Karpas-422 (cell line): ENCODE results near the gene MOB1A. TPM values are rescaled to one million over a fixed set of nuclear protein-coding genes. Genes with fewer than 3 reads are reported as not detected.

Source experiments
- DNase-seq: peaks from one replicate; pipeline ENCODE4 v3.0.0-alpha.2; 2015
- H2AFZ ChIP-seq: fragments of 200-600 bp; sonication (generic); 2 replicates; pipeline ENCODE4 v1.6.1; 2014; ENCODE audit warnings: antibody characterized with exemption, low read length, mixed read lengths
- H3K27ac ChIP-seq: fragments of 200-600 bp; sonication (generic); 2 replicates; pipeline ENCODE4 v1.5.1; 2014; ENCODE audit warnings: mild to moderate bottlenecking, low read length, moderate library complexity
- H3K27me3 ChIP-seq: fragments of 200-600 bp; sonication (generic); 2 replicates; pipeline ENCODE4 v1.6.1; 2014; ENCODE audit warnings: low read length, mixed read lengths
- H3K36me3 ChIP-seq: fragments of 200-600 bp; sonication (generic); 2 replicates; pipeline ENCODE4 v1.6.1; 2014; ENCODE audit warnings: low read length, mixed read lengths; ENCODE audit not compliant: insufficient read depth
- H3K4me1 ChIP-seq: fragments of 200-600 bp; sonication (generic); 2 replicates; pipeline ENCODE4 v1.6.1; 2014; ENCODE audit warnings: mild to moderate bottlenecking, low read length, mixed read lengths
- H3K4me2 ChIP-seq: fragments of 200-600 bp; sonication (generic); 2 replicates; pipeline ENCODE4 v1.6.1; 2014; ENCODE audit warnings: low read length, low read depth, mild to moderate bottlenecking; ENCODE audit not compliant: poor library complexity, severe bottlenecking
- H3K4me3 ChIP-seq: fragments of 200-600 bp; sonication (generic); 2 replicates; pipeline ENCODE4 v1.5.1; 2014; ENCODE audit warnings: mild to moderate bottlenecking, antibody characterized with exemption, low read length, mixed read lengths
- H3K79me2 ChIP-seq: fragments of 200-600 bp; sonication (generic); 2 replicates; pipeline ENCODE4 v1.6.1; 2014; ENCODE audit warnings: mild to moderate bottlenecking, low read length, mixed read lengths
- H3K9ac ChIP-seq: fragments of 200-600 bp; sonication (generic); 2 replicates; pipeline ENCODE4 v1.6.0; 2014; ENCODE audit warnings: low read length
- H3K9me2 ChIP-seq: fragments of 200-600 bp; sonication (generic), shearing (Covaris generic); replicated peaks from 2 replicates; pipeline ENCODE4 v1.6.0; 2014; ENCODE audit warnings: mild to moderate bottlenecking, low read length, moderate library complexity; ENCODE audit not compliant: insufficient read depth
- H3K9me3 ChIP-seq: fragments of 300-700, 200-600 bp; sonication (generic); 2 replicates; pipeline ENCODE4 v1.6.1; 2014; ENCODE audit warnings: low read length, mixed read lengths
- H4K20me1 ChIP-seq: fragments of 200-600 bp; sonication (generic); 2 replicates; pipeline ENCODE4 v1.6.1; 2014; ENCODE audit warnings: mild to moderate bottlenecking, antibody characterized with exemption, low read length, low read depth; ENCODE audit not compliant: insufficient read depth
- total RNA-seq: library from RNA; depleted of rRNA; stranded (reverse); fragments of >200 nt; shearing (Covaris generic); gene quantifications from 2 replicates; pipeline ENCODE4 v1.2.3, GENCODE V29; 2014; ENCODE audit warnings: low replicate concordance; rRNA removed

The MOB1A gene
- total RNA-seq = 221 and 542 TPM in 2 replicates

DNA sequence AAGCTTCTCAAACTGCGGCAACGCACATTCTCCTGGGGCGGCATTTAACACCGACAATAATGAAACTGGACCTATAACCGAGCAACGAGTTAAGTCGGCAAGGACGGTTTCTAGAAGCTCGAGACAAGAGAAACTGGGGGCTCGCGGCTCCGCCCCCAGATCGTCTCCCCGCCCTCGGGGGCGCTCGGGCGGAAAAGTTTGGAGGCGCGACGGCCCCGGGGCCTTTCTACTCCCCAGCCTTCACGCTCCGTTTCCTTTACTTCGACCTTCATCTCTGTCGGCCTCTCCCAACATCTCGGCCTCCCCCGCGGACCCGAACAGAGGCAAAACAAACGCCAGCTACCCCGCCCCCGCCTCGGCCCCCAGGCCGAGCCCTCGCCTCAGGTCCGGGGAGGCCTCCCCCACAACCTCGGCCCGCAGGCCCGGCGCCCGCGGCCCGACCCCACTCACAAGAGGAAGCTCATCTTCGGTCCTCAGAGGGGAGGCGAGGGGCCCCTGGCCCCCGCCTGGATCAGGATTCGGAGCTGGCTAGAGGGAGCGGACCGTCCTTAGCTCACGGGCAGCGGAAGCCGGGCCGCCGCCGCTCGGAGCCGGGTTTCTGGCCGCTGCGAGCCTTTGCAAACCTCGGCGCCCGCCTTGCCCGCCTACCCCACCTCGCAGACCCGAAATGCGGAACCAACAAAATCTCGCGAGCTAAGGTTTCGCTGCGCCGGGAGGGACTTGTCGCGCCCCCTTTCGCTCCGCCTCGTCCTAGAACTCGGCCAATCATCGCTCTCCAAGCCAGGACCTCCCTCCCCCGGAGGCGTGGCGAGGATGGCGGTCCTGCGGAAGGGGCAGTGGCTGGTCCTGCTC lies at the start of gene MOB1A:
Gene MOB1A, minus strand, starts transcription at position 669 of the 852 bp plus-strand sequence. Its CDS starts 205 bp downstream, at position 464.
- Histone ChIP-seq H3K9me2 (no peaks in the 10 kb centered on the region), H3K79me2 (peaks cover 54% of the 10 kb centered on the region), H3K4me3 (peak within 1 kb of the TSS; percentile 84), H3K4me2 (peak within 1 kb of the TSS; percentile 97), H3K36me3 (peaks cover 32% of the 10 kb centered on the region), H3K27ac (peak within 1 kb of the TSS; percentile 100), H4K20me1 (peaks cover 42% of the 10 kb centered on the region), H2AFZ (no peak within 1 kb of the TSS), H3K9ac (peak within 1 kb of the TSS; percentile 98), H3K9me3 (no peaks in the 10 kb centered on the region), H3K4me1 (peaks cover 76% of the 10 kb centered on the region), H3K27me3 (no peaks in the 10 kb centered on the region)
- peak; percentile 100 for DNase-seq

DNA sequence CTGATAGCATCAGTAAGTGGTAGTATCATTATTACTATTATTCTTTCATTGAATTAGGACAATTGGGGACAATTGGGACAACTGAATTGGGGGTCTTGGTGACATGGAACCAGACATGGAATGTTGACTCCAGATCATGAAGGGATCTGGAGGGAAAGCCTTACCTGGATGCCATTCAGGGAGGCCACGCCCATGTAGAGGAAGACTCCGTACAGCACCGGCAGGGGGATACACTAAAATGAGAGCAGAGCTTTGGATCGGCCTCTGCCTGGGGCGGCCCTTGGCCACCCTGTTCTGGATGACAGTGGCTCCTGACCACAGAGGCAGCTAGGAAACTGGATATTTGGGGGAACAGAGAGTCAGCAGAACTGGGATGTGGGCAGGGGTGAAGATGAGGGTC lies 49.0 kb upstream of the MOB1A start:
- Histone ChIP-seq H3K9me3 (no peaks in the 10 kb centered on the region), H3K36me3 (no peaks in the 10 kb centered on the region), H3K4me2 (no peak overlapping the region), H3K4me3 (no peak overlapping the region), H3K27me3 (no peaks in the 10 kb centered on the region), H3K27ac (no peak overlapping the region), H3K9ac (no peak overlapping the region), H3K4me1 (peaks cover 4% of the 10 kb centered on the region; the same call in 1 of the 2 replicates), H3K9me2 (no peaks in the 10 kb centered on the region), H2AFZ (no peak overlapping the region), H3K79me2 (no peaks in the 10 kb centered on the region), H4K20me1 (peaks cover 3% of the 10 kb centered on the region; the same call in 1 of the 2 replicates)
- peak; percentile 66 for DNase-seq

DNA sequence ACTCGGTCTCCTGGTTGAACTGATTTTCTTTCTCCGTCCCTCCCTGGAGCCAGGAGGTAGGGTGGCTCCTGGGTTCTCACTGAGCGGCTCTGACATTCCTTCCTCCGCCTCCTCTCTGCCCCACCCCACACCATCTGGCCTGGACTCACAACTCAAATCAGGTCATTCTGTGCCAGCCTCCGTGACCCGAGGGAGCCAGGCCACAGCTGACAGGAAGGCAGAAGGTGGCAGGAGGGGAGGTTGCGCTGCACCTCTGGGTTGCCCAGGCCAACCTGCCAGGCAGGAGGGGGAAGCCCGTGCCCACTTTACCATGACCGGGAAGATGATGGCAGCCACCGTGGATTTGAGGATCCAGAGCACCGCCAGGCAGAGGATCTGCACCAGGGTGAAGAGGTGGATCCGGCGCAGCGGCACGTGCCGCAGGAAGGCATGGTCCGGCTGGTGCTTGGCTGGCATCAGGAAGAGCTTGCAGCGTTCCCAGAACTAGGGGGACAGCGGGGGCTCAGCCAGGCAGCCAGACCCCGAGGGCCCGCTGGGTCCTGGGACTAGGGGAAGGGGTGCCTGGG lies 48.1 kb upstream of the MOB1A start:
- Histone ChIP-seq H3K79me2 (no peaks in the 10 kb centered on the region), H3K4me1 (peaks cover 4% of the 10 kb centered on the region; the same call in 1 of the 2 replicates), H3K9me3 (no peaks in the 10 kb centered on the region), H3K27ac (no peak overlapping the region), H3K9ac (no peak overlapping the region), H3K36me3 (no peaks in the 10 kb centered on the region), H2AFZ (no peak overlapping the region), H3K4me3 (no peak overlapping the region), H4K20me1 (peaks cover 11% of the 10 kb centered on the region), H3K9me2 (no peaks in the 10 kb centered on the region), H3K4me2 (no peak overlapping the region), H3K27me3 (no peaks in the 10 kb centered on the region)
- DNase-seq = no peak

DNA sequence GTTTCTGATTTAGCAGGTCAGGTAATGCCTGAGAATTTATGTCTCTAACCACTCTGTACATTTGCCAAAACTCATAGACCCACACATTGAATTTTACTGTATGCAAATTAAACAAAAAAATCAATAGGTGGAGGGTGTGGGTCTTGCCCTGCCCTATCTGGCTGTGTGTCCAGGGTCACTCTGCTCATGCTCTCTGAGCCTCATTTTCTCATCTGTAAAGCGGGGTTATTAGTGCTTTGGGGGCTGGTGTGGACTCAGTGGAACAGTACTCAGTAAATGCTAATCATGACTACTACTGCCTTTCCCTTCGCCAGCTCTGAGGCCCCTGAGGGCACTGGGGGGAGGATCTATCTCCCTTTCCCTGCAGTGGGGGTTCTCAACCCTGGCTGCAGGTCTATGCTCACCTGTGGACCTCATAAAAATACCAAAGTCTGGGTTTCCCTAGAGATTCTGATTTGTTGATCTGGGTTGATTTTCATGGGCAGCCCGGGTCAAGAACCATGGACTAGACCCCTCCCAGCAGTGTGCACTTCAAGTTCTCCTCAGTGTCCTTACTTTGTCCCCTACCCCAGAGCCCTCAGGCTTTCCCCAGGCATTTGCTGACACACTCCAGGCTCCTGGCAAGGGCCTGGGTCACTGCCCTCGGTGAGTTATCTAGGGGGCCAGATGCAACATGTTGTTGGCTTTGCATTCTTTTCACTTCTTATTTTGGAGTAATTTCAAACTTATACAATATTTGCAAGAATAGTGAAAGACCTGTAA lies 47.2 kb upstream of the MOB1A start:
- no peak overlapping the region for H3K9ac ChIP-seq
- H3K4me2 ChIP-seq = no peak overlapping the region
- no peak overlapping the region for H3K4me3 ChIP-seq
- H2AFZ ChIP-seq = no peak overlapping the region
- no peaks in the 10 kb centered on the region for H3K9me3 ChIP-seq
- H3K27ac ChIP-seq = no peak overlapping the region
- peaks cover 5% of the 10 kb centered on the region for H3K36me3 ChIP-seq
- H4K20me1 ChIP-seq = peaks cover 14% of the 10 kb centered on the region
- no peaks in the 10 kb centered on the region for H3K27me3 ChIP-seq
- no peaks in the 10 kb centered on the region for H3K9me2 ChIP-seq
- peaks cover 4% of the 10 kb centered on the region; the same call in 1 of the 2 replicates for H3K4me1 ChIP-seq
- H3K79me2 ChIP-seq = no peaks in the 10 kb centered on the region
- DNase-seq = peak; percentile 58

DNA sequence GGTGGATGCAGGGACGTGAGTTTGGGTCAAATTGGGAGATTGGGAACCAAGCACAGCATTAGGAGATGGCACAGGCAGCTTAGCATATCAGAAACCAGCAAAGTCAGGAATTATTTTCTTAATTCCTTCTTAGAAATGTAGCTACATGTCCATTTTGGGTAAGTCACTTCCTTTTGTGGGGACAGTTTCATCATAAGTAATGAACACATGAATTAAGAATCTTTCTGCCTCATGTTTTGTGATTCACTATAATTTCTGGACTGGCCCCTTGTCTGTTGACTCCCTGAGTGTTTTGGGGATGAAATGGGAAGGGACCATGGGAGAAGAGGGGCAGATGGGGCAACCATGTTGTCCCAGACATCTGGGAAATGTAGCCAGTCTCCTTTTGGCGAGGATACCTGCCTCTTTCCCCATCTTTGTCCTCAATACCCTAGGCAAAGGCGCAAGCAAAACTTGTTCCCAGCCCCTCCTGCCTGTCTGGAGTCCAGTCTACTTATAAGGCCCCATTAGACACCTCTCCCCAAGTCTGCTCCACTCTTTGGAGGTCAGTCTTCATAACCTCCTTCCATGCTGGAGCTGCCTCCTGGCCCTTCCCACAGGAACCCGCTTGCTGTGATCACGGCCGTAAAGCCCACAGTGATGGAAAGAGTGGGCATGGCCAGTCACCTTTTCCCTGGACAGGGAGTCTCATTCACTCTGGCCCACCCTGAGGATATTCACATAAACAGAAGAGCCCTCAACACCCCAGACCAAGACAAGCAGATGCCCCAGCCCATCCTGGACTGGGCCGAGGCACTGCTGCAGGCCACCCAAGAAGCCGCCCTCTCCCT lies 45.5 kb upstream of the MOB1A start:
- DNase-seq = no peak

DNA sequence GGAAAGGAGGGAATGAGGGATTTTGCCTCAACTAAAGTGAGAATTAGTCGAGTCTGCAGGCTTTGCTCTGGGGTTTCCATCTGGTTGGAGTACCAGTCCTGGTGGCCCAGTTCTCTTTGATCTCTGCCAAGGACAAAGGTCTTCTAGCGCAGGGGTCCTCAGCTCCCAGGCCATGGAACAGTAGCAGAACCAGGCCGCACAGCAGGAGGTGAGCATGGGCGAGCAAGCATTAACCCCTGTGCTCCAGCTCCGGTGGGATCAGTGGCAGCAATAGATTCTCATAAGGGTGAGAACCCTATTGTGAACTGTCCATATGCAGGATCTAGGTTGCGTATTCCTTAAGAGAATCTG lies 43.6 kb upstream of the MOB1A start:
- H3K9me3 ChIP-seq = no peaks in the 10 kb centered on the region
- H3K27me3 ChIP-seq = no peaks in the 10 kb centered on the region
- no peak overlapping the region for H3K9ac ChIP-seq
- H2AFZ ChIP-seq = no peak overlapping the region
- H3K4me2 ChIP-seq = no peak overlapping the region
- no peaks in the 10 kb centered on the region for H3K9me2 ChIP-seq
- H3K36me3 ChIP-seq = peaks cover 23% of the 10 kb centered on the region
- H3K27ac ChIP-seq = no peak overlapping the region
- H4K20me1 ChIP-seq = peaks cover 22% of the 10 kb centered on the region
- H3K4me1 ChIP-seq = peaks cover 4% of the 10 kb centered on the region; the same call in 1 of the 2 replicates
- H3K4me3 ChIP-seq = no peak overlapping the region
- peak; percentile 49 for DNase-seq
- no peaks in the 10 kb centered on the region for H3K79me2 ChIP-seq

More for the DNA sequence above, 45.5 kb upstream of the MOB1A start:
- H4K20me1 ChIP-seq = peaks cover 14% of the 10 kb centered on the region
- peaks cover 13% of the 10 kb centered on the region for H3K36me3 ChIP-seq
- H3K4me3 ChIP-seq = no peak overlapping the region
- no peak overlapping the region for H3K9ac ChIP-seq
- H3K79me2 ChIP-seq = no peaks in the 10 kb centered on the region
- no peaks in the 10 kb centered on the region for H3K9me2 ChIP-seq
- H2AFZ ChIP-seq = no peak overlapping the region
- peaks cover 4% of the 10 kb centered on the region; the same call in 1 of the 2 replicates for H3K4me1 ChIP-seq
- no peaks in the 10 kb centered on the region for H3K27me3 ChIP-seq
- H3K9me3 ChIP-seq = no peaks in the 10 kb centered on the region
- no peak overlapping the region for H3K27ac ChIP-seq
- no peak overlapping the region for H3K4me2 ChIP-seq

DNA sequence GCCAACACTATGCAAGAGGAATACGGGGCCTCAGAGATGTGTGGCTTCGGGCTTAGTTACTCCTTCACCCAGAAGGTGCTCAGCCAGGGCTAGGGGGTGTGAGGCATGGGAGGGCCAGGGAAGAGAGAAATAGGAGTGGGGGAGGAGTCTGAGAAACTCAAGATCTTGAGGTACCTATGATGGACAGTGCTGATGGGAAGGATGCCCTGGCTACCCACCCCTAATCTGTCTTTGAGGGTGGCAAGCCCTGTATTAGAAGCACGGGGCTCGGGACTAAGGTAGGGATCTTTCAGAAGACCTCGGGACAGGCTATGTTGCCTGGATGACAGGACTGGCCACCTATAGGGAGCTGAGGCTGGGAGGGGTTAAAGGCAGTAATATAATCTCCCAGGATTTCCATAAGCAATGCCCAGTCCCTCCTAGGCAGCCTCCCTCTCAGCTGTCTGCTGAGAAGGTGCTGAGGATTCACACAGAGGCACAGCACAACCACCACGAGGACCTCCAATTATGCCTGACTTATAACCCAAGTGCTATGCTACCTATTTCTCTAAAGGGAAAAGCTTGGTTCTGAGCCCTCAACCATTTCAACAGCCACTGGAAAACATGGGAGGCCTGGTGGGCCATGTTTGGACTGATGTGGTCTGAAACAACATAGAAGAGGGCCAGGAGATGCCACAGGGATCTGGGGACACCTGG lies 43.1 kb upstream of the MOB1A start:
- Histone ChIP-seq H3K4me1 (peaks cover 4% of the 10 kb centered on the region; the same call in 1 of the 2 replicates), H3K27me3 (no peaks in the 10 kb centered on the region), H3K9me3 (no peaks in the 10 kb centered on the region), H3K36me3 (peaks cover 29% of the 10 kb centered on the region), H3K27ac (no peak overlapping the region), H3K4me2 (no peak overlapping the region), H3K79me2 (no peaks in the 10 kb centered on the region), H3K9me2 (no peaks in the 10 kb centered on the region), H2AFZ (no peak overlapping the region), H4K20me1 (peaks cover 27% of the 10 kb centered on the region), H3K9ac (no peak overlapping the region), H3K4me3 (no peak overlapping the region)
- DNase-seq = peak; percentile 56
